Measurements from ENCODE around the gene TMEM101.
"Not testable (repeated sequence)": the region's sequence is repeated elsewhere in the genome, so short reads cannot be mapped to it uniquely, and the experiment has no call there.

The TMEM101 gene

DNA sequence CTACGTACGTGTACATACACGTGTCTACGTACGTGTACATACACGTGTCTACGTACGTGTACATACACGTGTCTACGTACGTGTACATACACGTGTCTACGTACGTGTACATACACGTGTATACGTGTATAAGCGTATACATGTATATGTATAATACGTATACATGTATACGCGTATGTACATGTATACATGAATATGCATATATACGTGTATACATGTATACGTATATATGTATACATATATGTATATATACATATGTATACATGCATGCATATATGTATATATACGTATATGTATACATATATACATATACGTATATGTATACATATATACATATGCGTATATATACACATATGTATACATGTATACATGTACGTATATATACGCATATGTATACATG lies 38.9 kb downstream of the TMEM101 start:
- TF ChIP-seq, protein P1, sequence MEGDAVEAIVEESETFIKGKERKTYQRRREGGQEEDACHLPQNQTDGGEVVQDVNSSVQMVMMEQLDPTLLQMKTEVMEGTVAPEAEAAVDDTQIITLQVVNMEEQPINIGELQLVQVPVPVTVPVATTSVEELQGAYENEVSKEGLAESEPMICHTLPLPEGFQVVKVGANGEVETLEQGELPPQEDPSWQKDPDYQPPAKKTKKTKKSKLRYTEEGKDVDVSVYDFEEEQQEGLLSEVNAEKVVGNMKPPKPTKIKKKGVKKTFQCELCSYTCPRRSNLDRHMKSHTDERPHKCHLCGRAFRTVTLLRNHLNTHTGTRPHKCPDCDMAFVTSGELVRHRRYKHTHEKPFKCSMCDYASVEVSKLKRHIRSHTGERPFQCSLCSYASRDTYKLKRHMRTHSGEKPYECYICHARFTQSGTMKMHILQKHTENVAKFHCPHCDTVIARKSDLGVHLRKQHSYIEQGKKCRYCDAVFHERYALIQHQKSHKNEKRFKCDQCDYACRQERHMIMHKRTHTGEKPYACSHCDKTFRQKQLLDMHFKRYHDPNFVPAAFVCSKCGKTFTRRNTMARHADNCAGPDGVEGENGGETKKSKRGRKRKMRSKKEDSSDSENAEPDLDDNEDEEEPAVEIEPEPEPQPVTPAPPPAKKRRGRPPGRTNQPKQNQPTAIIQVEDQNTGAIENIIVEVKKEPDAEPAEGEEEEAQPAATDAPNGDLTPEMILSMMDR (IDR thresholded peaks at IDR 0.05; ENCODE audit: low read depth, low read length), result no peak
- H3K4me3 ChIP-seq (ENCODE audit: low read depth, low read length), result no peak overlapping the region
- in situ Hi-C loops (cut with HindIII; ENCODE audit: low sequenced_read_pairs), result no loop called here
- DNase-seq (ENCODE audit: low read depth, low spot score), result no peak

DNA sequence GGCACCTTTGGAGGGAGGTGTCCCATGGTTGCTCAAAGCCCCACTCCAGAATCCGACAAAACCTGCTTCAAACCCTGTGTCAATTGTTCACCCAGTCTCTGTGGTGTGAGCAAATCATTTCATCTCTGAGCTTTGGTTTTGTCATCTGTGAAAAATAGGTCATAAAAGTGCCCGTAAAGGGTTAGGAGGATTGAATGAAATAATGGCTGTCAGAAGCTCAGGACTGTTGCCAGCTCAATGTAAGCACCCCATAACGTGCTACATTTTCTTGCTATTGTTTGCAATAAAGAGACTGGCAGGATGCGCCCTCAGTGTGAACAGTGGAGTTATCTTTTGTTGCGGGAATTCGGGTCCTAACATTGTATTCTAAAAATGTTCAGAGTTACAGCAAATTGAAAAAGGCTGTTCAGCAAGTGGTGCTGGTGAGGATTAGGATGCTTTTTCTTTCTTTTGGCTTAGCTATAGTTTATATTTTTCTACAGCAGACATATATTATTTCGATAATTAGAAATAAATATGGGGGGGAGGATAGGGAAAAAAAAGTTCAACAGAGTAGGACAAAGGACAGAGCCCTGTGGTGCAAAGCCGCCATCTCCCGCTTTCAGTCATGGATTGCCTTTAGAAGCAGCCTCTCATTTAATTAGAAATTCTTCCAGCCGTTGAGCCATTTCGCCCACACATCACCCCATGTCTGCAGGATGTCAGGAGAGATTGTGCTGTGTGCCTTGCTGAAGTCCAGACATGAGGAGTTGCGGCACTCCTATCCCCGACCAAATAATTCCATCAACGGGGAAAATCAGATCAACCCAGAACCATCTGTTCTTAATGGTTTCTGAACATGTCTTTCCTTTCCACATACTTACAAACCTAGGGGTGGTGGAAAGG lies 40.1 kb downstream of the TMEM101 start:
- TF ChIP-seq, protein P1 (IDR thresholded peaks at IDR 0.05; ENCODE audit: low read depth, low read length), result no peak

DNA sequence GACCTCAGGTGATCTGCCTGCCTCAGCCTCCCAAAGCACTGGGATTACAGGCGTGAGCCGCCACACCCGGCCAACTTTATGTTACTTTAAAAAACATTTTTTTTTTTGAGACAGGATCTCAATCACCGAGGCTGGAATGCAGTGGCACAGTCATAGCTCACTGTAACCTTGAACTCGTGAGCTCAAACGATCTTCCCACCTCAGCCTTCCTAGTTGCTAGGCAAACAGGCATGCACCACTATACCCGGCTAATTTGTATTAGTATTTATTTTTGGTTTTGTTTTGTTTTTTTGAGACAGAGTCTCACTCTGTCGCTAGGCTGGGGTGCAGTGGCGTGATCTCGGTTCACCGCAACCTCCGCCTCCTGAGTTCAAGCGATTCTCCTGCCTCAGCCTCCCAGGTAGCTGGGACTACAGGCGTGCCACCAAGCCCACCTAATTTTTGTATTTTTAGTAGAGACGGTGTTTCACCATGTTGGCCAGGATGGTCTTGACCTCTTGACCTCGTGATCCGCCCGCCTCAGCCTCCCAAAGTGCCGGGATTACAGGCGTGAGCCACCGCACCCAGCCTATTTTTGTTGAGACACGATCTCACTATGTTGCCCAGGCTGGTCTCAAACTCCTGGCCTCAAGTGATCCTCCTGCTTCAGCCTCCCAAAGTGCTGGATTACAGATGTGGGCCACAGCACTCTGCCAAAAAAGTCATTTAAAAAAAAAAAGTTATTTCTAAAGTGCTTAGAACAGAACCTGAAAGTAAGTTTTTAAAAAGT lies 42.1 kb downstream of the TMEM101 start:
- in situ Hi-C loops (cut with HindIII; ENCODE audit: low sequenced_read_pairs); H3K4me3 ChIP-seq (ENCODE audit: low read depth, low read length); DNase-seq (ENCODE audit: low read depth, low spot score): not testable (repeated sequence)

More for the DNA sequence above, 40.1 kb downstream of the TMEM101 start:
- in situ Hi-C loops (cut with HindIII; ENCODE audit: low sequenced_read_pairs), result no loop called here
- no peak overlapping the region for H3K4me3 ChIP-seq (ENCODE audit: low read depth, low read length)
- no peak for DNase-seq (ENCODE audit: low read depth, low spot score)

DNA sequence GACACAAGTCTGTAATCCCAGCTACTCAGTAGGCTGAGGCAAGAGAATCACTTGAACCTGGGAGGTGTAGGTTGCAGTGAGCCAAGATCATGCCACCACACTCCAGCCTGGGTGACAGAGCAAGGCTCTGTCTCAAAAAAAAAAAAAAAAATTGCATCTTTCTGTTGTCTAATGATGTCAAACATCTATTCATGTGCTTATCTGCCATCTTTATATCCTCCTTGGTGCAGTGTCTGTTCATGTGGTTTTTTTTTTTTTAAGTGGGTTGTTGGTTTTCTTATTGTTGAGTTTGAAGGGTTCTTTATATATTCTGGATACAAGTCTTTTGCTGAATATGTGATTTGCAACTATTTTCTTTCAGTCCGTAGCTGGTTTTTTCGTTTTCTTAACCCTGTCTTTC lies 43.3 kb downstream of the TMEM101 start:
- H3K4me3 ChIP-seq (ENCODE audit: low read depth, low read length); DNase-seq (ENCODE audit: low read depth, low spot score); in situ Hi-C loops (cut with HindIII; ENCODE audit: low sequenced_read_pairs): not testable (repeated sequence)

DNA sequence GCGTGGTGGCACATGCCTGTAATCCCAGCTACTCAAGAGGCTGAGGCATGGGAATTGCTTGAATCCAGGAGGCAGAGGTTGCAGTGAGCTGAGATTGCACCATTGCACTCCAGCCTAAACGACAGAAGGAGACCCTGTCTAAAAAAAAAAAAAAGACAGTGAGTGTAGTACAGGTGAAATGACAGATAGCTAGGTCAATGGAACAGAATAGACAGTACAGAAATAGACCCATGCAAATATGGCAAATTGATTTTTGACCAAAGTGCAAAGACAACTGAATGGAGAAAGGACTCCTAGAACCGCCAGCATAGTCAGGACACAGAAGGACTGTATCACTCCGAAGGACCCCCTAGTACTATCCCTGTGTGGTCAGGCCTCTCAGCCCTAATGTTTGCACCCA lies 44.4 kb downstream of the TMEM101 start:
- TF ChIP-seq, protein P1 (IDR thresholded peaks at IDR 0.05; ENCODE audit: low read depth, low read length), result no peak
- in situ Hi-C loops (cut with HindIII; ENCODE audit: low sequenced_read_pairs), result no loop called here
- no peak overlapping the region for H3K4me3 ChIP-seq (ENCODE audit: low read depth, low read length)
- DNase-seq (ENCODE audit: low read depth, low spot score), result no peak

DNA sequence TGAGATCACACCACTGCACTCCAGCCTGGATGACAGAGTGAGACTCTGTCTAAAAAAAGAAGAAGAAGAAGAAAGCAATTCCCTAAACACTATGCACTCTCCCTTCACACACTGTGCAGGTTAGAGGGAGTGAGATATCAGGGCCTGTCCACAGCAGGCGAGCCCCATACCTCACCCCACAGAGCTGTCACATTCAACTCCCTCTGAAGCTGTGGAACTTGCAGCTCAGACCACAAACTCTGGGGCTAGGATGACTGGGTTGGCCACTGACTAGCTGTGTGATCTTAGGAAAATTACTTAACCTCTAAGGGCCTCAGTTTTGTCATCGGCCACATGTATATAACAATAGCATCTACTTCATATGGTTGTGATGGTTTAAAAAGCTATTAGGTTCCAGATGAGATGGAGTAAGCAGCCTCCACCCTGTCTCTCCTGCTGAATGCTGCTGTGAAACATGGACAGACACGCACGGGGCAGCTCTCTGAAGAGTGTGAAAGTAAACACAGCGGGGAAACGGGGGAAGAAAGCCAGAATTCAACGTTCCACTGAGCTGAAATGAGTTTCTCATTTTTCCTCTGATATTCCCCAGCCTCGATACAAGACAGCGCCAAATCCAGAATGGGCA lies 47.4 kb downstream of the TMEM101 start:
- in situ Hi-C loops (cut with HindIII; ENCODE audit: low sequenced_read_pairs), result no loop called here
- H3K4me3 ChIP-seq (ENCODE audit: low read depth, low read length), result no peak overlapping the region
- TF ChIP-seq, protein P1 (IDR thresholded peaks at IDR 0.05; ENCODE audit: low read depth, low read length), result no peak
- DNase-seq (ENCODE audit: low read depth, low spot score), result no peak

DNA sequence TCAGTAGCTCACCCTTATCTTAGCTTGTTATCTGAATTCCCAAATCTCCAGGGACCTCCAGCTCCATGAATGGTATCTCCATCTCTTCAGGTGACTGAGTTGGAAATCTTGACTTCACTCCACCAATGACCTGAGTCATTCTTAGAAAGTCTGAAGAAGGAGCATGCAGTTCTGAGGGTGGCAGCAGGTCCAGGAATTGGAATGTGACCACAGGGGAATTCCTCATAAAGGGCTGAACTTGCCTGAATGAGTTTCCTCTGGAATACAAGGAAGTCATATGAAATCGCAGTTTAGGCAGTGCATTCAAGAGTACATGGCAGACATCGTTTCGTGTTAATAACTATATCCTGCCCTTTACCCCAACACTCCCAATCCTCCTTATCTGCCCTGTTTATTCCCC lies 48.5 kb downstream of the TMEM101 start:
- in situ Hi-C loops (cut with HindIII; ENCODE audit: low sequenced_read_pairs), result no loop called here
- TF ChIP-seq, protein P1 (IDR thresholded peaks at IDR 0.05; ENCODE audit: low read depth, low read length), result no peak
- no peak overlapping the region for H3K4me3 ChIP-seq (ENCODE audit: low read depth, low read length)
- DNase-seq (ENCODE audit: low read depth, low spot score), result no peak
